Measurements from ENCODE around the gene LRRC25. TPM values are rescaled to one million over a fixed set of nuclear protein-coding genes. Genes with fewer than 3 reads are reported as not detected.

Gene LRRC25
- total and polyA plus RNA-seq, 10 of the 15 experiments (the other 5 are each of a cell fraction or from before 2014, with no cell fraction given): 0.38 to 2.9 (median 1.2) TPM

DNA sequence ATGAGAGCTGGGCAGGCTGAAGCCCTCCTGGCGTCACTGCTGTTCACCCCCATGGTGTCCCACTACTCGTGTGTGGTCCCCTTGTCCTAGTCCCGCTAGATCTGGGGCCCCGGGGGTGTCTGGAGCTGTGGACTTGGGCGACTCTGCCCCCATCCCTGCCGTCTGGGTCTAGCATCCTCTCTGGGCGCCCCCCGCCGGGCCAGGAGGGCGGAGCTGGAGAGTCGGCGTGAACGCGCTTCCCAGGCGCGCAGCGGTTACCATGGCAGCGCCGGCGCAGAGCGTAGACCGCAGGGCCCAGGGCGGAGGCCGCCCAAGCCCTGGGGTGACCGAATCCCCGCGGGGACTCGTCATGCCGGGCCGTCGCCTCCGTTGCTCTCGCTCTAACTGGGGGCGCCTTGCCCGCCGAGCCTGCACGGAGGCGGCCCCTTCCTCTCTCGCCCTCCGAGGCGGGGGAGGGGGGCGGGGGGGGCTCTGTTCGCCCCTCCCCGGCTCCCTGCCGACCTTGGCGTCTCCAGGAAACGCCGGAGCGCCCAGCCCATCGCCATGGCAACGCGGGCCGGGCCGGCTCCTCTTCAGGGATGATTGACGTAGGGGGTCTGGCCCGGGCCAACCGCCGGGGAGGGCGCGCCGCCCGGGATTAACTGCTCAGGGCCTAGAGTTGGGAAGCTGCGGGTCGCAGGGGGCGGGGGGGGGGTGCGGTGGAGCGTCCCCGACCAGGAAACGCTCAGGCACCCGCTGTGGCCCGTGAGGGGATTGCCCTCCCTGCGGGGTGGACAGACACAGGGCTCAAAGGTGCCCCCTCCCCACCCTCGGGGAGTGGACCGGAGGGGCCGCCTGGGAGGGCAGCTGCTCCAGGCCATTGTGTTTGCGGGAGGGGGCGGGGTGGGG lies 31.6 kb upstream of the LRRC25 start (continued):
- no peak for TF ChIP-seq MEF2A (IDR thresholded peaks at IDR 0.05; ENCODE audit: insufficient read depth, low read depth, low read length)
- TF ChIP-seq SIN3A (IDR thresholded peaks at IDR 0.05; ENCODE audit: low read depth, low read length): peak; percentile 59; the same call in 1 of the 2 replicates
- TF ChIP-seq, protein P1, sequence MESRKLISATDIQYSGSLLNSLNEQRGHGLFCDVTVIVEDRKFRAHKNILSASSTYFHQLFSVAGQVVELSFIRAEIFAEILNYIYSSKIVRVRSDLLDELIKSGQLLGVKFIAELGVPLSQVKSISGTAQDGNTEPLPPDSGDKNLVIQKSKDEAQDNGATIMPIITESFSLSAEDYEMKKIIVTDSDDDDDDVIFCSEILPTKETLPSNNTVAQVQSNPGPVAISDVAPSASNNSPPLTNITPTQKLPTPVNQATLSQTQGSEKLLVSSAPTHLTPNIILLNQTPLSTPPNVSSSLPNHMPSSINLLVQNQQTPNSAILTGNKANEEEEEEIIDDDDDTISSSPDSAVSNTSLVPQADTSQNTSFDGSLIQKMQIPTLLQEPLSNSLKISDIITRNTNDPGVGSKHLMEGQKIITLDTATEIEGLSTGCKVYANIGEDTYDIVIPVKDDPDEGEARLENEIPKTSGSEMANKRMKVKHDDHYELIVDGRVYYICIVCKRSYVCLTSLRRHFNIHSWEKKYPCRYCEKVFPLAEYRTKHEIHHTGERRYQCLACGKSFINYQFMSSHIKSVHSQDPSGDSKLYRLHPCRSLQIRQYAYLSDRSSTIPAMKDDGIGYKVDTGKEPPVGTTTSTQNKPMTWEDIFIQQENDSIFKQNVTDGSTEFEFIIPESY (IDR thresholded peaks at IDR 0.05): no peak
- TF ChIP-seq, protein P2, sequence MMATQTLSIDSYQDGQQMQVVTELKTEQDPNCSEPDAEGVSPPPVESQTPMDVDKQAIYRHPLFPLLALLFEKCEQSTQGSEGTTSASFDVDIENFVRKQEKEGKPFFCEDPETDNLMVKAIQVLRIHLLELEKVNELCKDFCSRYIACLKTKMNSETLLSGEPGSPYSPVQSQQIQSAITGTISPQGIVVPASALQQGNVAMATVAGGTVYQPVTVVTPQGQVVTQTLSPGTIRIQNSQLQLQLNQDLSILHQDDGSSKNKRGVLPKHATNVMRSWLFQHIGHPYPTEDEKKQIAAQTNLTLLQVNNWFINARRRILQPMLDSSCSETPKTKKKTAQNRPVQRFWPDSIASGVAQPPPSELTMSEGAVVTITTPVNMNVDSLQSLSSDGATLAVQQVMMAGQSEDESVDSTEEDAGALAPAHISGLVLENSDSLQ (IDR thresholded peaks at IDR 0.05): peak; percentile 96
- no peak; the same call in 1 of the 2 replicates for TF ChIP-seq POLR2AphosphoS2 (IDR thresholded peaks at IDR 0.05; ENCODE audit: low read depth, low read length)
- no peak for TF ChIP-seq BRCA1 (IDR thresholded peaks at IDR 0.05; ENCODE audit: low read depth, low read length)
- TF ChIP-seq, protein P3, sequence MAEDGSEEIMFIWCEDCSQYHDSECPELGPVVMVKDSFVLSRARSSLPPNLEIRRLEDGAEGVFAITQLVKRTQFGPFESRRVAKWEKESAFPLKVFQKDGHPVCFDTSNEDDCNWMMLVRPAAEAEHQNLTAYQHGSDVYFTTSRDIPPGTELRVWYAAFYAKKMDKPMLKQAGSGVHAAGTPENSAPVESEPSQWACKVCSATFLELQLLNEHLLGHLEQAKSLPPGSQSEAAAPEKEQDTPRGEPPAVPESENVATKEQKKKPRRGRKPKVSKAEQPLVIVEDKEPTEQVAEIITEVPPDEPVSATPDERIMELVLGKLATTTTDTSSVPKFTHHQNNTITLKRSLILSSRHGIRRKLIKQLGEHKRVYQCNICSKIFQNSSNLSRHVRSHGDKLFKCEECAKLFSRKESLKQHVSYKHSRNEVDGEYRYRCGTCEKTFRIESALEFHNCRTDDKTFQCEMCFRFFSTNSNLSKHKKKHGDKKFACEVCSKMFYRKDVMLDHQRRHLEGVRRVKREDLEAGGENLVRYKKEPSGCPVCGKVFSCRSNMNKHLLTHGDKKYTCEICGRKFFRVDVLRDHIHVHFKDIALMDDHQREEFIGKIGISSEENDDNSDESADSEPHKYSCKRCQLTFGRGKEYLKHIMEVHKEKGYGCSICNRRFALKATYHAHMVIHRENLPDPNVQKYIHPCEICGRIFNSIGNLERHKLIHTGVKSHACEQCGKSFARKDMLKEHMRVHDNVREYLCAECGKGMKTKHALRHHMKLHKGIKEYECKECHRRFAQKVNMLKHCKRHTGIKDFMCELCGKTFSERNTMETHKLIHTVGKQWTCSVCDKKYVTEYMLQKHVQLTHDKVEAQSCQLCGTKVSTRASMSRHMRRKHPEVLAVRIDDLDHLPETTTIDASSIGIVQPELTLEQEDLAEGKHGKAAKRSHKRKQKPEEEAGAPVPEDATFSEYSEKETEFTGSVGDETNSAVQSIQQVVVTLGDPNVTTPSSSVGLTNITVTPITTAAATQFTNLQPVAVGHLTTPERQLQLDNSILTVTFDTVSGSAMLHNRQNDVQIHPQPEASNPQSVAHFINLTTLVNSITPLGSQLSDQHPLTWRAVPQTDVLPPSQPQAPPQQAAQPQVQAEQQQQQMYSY (CRISPR knock-in tag; IDR thresholded peaks at IDR 0.05): no peak
- peak; percentile 14 for TF ChIP-seq POLR2A (IDR thresholded peaks at IDR 0.05; ENCODE audit: low read depth, low read length)
- TF ChIP-seq RB1 (IDR thresholded peaks at IDR 0.05; ENCODE audit: borderline replicate concordance): peak; percentile 63; the same call in 1 of the 2 replicates
- TF ChIP-seq RAD21 (IDR thresholded peaks at IDR 0.05; ENCODE audit: insufficient read depth, low read depth, low read length): no peak
- no peak for TF ChIP-seq PAX8 (IDR thresholded peaks at IDR 0.05)
- no peak for TF ChIP-seq JUNB (IDR thresholded peaks at IDR 0.05)
- TF ChIP-seq MYB (IDR thresholded peaks at IDR 0.05; ENCODE audit: borderline replicate concordance, low read depth, low read length): no peak
- 0 out of 2 replicates have a peak, but pooled peaks have one; percentile 13 for TF ChIP-seq CBFB (IDR thresholded peaks at IDR 0.05; ENCODE audit: low read depth)
- no peak for TF ChIP-seq STAT3 (IDR thresholded peaks at IDR 0.05; ENCODE audit: low read depth, low read length)
- no peak for TF ChIP-seq ETV6 (conservative IDR thresholded peaks at IDR 0.05 in 1 of 2, IDR thresholded peaks at IDR 0.05 in 1 of 2; ENCODE audit: borderline replicate concordance in 1 of 2, low read depth in 1 of 2)
- TF ChIP-seq HDAC2 (IDR thresholded peaks at IDR 0.05): no peak
- TF ChIP-seq IKZF1 (conservative IDR thresholded peaks at IDR 0.05): peak; percentile 30; the same call in 1 of the 2 replicates
- TF ChIP-seq, protein P4, sequence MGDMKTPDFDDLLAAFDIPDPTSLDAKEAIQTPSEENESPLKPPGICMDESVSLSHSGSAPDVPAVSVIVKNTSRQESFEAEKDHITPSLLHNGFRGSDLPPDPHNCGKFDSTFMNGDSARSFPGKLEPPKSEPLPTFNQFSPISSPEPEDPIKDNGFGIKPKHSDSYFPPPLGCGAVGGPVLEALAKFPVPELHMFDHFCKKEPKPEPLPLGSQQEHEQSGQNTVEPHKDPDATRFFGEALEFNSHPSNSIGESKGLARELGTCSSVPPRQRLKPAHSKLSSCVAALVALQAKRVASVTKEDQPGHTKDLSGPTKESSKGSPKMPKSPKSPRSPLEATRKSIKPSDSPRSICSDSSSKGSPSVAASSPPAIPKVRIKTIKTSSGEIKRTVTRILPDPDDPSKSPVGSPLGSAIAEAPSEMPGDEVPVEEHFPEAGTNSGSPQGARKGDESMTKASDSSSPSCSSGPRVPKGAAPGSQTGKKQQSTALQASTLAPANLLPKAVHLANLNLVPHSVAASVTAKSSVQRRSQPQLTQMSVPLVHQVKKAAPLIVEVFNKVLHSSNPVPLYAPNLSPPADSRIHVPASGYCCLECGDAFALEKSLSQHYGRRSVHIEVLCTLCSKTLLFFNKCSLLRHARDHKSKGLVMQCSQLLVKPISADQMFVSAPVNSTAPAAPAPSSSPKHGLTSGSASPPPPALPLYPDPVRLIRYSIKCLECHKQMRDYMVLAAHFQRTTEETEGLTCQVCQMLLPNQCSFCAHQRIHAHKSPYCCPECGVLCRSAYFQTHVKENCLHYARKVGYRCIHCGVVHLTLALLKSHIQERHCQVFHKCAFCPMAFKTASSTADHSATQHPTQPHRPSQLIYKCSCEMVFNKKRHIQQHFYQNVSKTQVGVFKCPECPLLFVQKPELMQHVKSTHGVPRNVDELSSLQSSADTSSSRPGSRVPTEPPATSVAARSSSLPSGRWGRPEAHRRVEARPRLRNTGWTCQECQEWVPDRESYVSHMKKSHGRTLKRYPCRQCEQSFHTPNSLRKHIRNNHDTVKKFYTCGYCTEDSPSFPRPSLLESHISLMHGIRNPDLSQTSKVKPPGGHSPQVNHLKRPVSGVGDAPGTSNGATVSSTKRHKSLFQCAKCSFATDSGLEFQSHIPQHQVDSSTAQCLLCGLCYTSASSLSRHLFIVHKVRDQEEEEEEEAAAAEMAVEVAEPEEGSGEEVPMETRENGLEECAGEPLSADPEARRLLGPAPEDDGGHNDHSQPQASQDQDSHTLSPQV (IDR thresholded peaks at IDR 0.05): no peak
